H1 (cell line): ENCODE data around the gene LAMB1. TPM values are rescaled to one million over a fixed set of nuclear protein-coding genes. Genes with fewer than 3 reads are reported as not detected.

Experiments
- CTCF ChIA-PET: fragments of 300-600 bp; sonication (Branson Sonifier 250); formaldehyde crosslinking; loops from one replicate; lab custom pipeline; 2021; ENCODE audit not compliant: partially characterized antibody; lab: Charles Lee
- POLR2A ChIA-PET: fragments of 300-600 bp; sonication (Branson Sonifier 250); formaldehyde crosslinking; loops from one replicate; lab custom pipeline; 2021; ENCODE audit warnings: inconsistent platforms; ENCODE audit not compliant: partially characterized antibody; lab: Charles Lee
- DNase-seq, 2 experiments: peaks; one replicate each; pipeline versions ENCODE4 v3.0.0 to v3.0.0-alpha.2; 2010 to 2022; ENCODE audit warnings: low spot score in 2 of 2, low read depth in 1 of 2, mixed read lengths in 1 of 2
- FAIRE-seq: peaks from 2 replicates; lab custom pipeline; 2011; peaks lifted over from hg19 to GRCh38; lab: Jason Lieb, UNC
- H2AFZ ChIP-seq: 2 replicates; pipeline ENCODE4 v1.8.1; 2012; ENCODE audit warnings: low read length, inconsistent platforms
- H2AK5ac ChIP-seq: 2 replicates; pipeline ENCODE4 v1.6.1; 2013; ENCODE audit warnings: low read depth, low read length
- H2BK120ac ChIP-seq: replicated peaks from 2 replicates; pipeline ENCODE3; 2013; ENCODE audit warnings: low read depth, low read length, inconsistent platforms
- H2BK12ac ChIP-seq: 2 replicates; pipeline ENCODE4 v1.6.1; 2013; ENCODE audit warnings: low read depth, low read length
- H2BK15ac ChIP-seq: 2 replicates; pipeline ENCODE4 v1.6.1; 2013; ENCODE audit warnings: low read length
- H2BK20ac ChIP-seq: 2 replicates; pipeline ENCODE4 v1.6.1; 2013; ENCODE audit warnings: low read length
- H2BK5ac ChIP-seq: 2 replicates; pipeline ENCODE4 v1.6.1; 2013; ENCODE audit warnings: low read depth, low read length
- H3K14ac ChIP-seq: 2 replicates; pipeline ENCODE4 v1.6.1; 2013; ENCODE audit warnings: inconsistent platforms; ENCODE audit not compliant: insufficient read length
- H3K18ac ChIP-seq: 2 replicates; pipeline ENCODE4 v1.6.1; 2013; ENCODE audit warnings: low read length; ENCODE audit errors: extremely low read depth
- H3K23ac ChIP-seq: 2 replicates; pipeline ENCODE4 v1.6.1; 2013; ENCODE audit warnings: inconsistent platforms; ENCODE audit not compliant: insufficient read length
- H3K23me2 ChIP-seq: 2 replicates; pipeline ENCODE4 v1.6.1; 2013; ENCODE audit warnings: low read depth, low read length
- H3K27ac ChIP-seq: 2 replicates; pipeline ENCODE4 v1.6.1; 2011; ENCODE audit warnings: low read depth, low read length, inconsistent platforms
- H3K27me3 ChIP-seq, 4 experiments: replicated peaks in 1 of 4; 1 replicate in 1 of 4; 2 replicates in 3 of 4; pipeline versions ENCODE4 v1.6.1 to v1.8.1; 2011 to 2013; ENCODE audit warnings: low read length in 3 of 4, mild to moderate bottlenecking in 3 of 4, inconsistent platforms in 2 of 4, mixed read lengths in 2 of 4, moderate library complexity in 1 of 4; ENCODE audit not compliant: control insufficient read depth in 3 of 4, insufficient read depth in 3 of 4; ENCODE audit errors: extremely low read depth in 1 of 4
- H3K36me3 ChIP-seq, 4 experiments: 2 replicates each; pipeline versions ENCODE4 v1.6.1 to v1.8.1; 2011 to 2013; ENCODE audit warnings: mild to moderate bottlenecking in 4 of 4, low read length in 3 of 4, moderate library complexity in 2 of 4, control low read depth in 1 of 4, inconsistent platforms in 1 of 4; ENCODE audit not compliant: insufficient read depth in 4 of 4, control insufficient read depth in 2 of 4
- H3K4ac ChIP-seq: replicated peaks from 2 replicates; pipeline ENCODE3; 2013; ENCODE audit warnings: low read length, low read depth, mixed read lengths, inconsistent platforms; ENCODE audit not compliant: insufficient read length
- H3K4me1 ChIP-seq, 4 experiments: replicated peaks in 1 of 4; 1 replicate in 1 of 4; 2 replicates in 3 of 4; pipeline versions ENCODE4 v1.6.1 to v1.8.1; 2011 to 2013; ENCODE audit warnings: low read length in 3 of 4, inconsistent platforms in 2 of 4, mixed read lengths in 1 of 4; ENCODE audit not compliant: insufficient read depth in 4 of 4, control insufficient read depth in 3 of 4
- H3K4me2 ChIP-seq, 2 experiments: 2 replicates each; pipeline versions ENCODE4 v1.6.1 to v1.8.1; 2011 to 2013; ENCODE audit warnings: low read depth in 2 of 2, low read length in 2 of 2, control low read depth in 1 of 2, inconsistent platforms in 1 of 2, mild to moderate bottlenecking in 1 of 2; ENCODE audit not compliant: insufficient read depth in 1 of 2
- H3K4me3 ChIP-seq, 4 experiments: fragments of 200-600, 300-600 bp in 1 of 4; sonication (generic), shearing (Covaris generic), sonication (Bioruptor Twin) in 1 of 4; 2 replicates each; pipeline versions ENCODE4 v1.5.1 to v1.8.1; 2011 to 2016; ENCODE audit warnings: low read length in 4 of 4, low read depth in 3 of 4, control low read depth in 2 of 4, inconsistent platforms in 2 of 4, mild to moderate bottlenecking in 2 of 4, mixed read lengths in 1 of 4, moderate library complexity in 1 of 4; ENCODE audit not compliant: insufficient read depth in 2 of 4; ENCODE audit errors: extremely low read depth in 1 of 4
- H3K56ac ChIP-seq: replicated peaks from 2 replicates; pipeline ENCODE3; 2013; ENCODE audit warnings: low read depth, mild to moderate bottlenecking, mixed read lengths, low read length, inconsistent platforms; ENCODE audit not compliant: insufficient read length
- H3K79me1 ChIP-seq: 2 replicates; pipeline ENCODE4 v1.6.1; 2013; ENCODE audit warnings: low read depth, low read length, control low read depth
- H3K79me2 ChIP-seq, 2 experiments: 2 replicates each; pipeline versions ENCODE4 v1.6.1 to v1.8.1; 2012 to 2013; ENCODE audit warnings: low read length in 2 of 2, mild to moderate bottlenecking in 2 of 2, inconsistent platforms in 1 of 2; ENCODE audit not compliant: insufficient read depth in 2 of 2, control insufficient read depth in 1 of 2
- H3K9ac ChIP-seq, 4 experiments: replicated peaks in 1 of 4; 1 replicate in 1 of 4; 2 replicates in 3 of 4; pipeline versions ENCODE4 v1.6.1 to v1.8.1; 2011 to 2013; ENCODE audit warnings: low read depth in 3 of 4, low read length in 3 of 4, control low read depth in 2 of 4, mild to moderate bottlenecking in 2 of 4, moderate library complexity in 2 of 4, inconsistent platforms in 1 of 4; ENCODE audit errors: extremely low read depth in 1 of 4
- H3K9me3 ChIP-seq, 2 experiments: 2 replicates each; pipeline versions ENCODE4 v1.6.1 to v1.8.1; 2012 to 2013; ENCODE audit warnings: mild to moderate bottlenecking in 2 of 2, moderate library complexity in 2 of 2, control low read depth in 1 of 2, inconsistent platforms in 1 of 2, low read depth in 1 of 2, low read length in 1 of 2, mixed read lengths in 1 of 2; ENCODE audit not compliant: insufficient read depth in 2 of 2
- H4K20me1 ChIP-seq, 2 experiments: replicated peaks in 1 of 2; 2 replicates each; pipeline versions ENCODE3 to v1.8.1; 2011 to 2013; ENCODE audit warnings: inconsistent platforms in 2 of 2, low read length in 2 of 2, mild to moderate bottlenecking in 1 of 2; ENCODE audit not compliant: insufficient read depth in 2 of 2, control insufficient read depth in 1 of 2
- H4K5ac ChIP-seq: 2 replicates; pipeline ENCODE4 v1.6.1; 2013; ENCODE audit warnings: low read length, low read depth, mixed read lengths, inconsistent platforms; ENCODE audit not compliant: insufficient read length
- H4K8ac ChIP-seq: 2 replicates; pipeline ENCODE4 v1.8.0; 2013; ENCODE audit warnings: mild to moderate bottlenecking, moderate library complexity, low read length, inconsistent platforms; ENCODE audit not compliant: insufficient read depth; ENCODE audit errors: extremely low read depth
- H4K91ac ChIP-seq: replicated peaks from 2 replicates; pipeline ENCODE3; 2013; ENCODE audit warnings: low read length, mixed read lengths, inconsistent platforms; ENCODE audit not compliant: insufficient read length
- CBX5 ChIP-seq: fragments of 300-800, 300-1000 bp; sonication (generic); IDR thresholded peaks from 2 replicates; pipeline ENCODE4 v1.7.1; 2016; ENCODE audit warnings: antibody characterized with exemption, low read length, low read depth
- EZH2 ChIP-seq: fragments of 200-600 bp; sonication (generic); IDR thresholded peaks from 2 replicates; pipeline ENCODE4 v1.7.1; 2012; ENCODE audit warnings: low read depth, mild to moderate bottlenecking, moderate library complexity, low read length, inconsistent platforms; ENCODE audit not compliant: severe bottlenecking
- GTF2F1 ChIP-seq: IDR thresholded peaks from 2 replicates; pipeline ENCODE4 v1.6.1; 2012; ENCODE audit warnings: low read depth, low read length, improper control_type of control experiment, borderline replicate concordance
- RNF2 ChIP-seq: fragments of 200-900, 300-1000 bp; sonication (generic); IDR thresholded peaks from 2 replicates; pipeline ENCODE4 v1.7.1; 2016; ENCODE audit warnings: borderline replicate concordance, low read depth, mild to moderate bottlenecking, antibody characterized with exemption, low read length; ENCODE audit not compliant: poor library complexity, severe bottlenecking; ENCODE audit errors: missing control alignments
- SAP30 ChIP-seq: fragments of 300-600 bp; sonication (generic); IDR thresholded peaks from 2 replicates; pipeline ENCODE4 v1.7.1; 2012; ENCODE audit warnings: low read length, moderate library complexity, mild to moderate bottlenecking, inconsistent platforms; ENCODE audit not compliant: insufficient read depth, insufficient replicate concordance
- SP4 ChIP-seq: IDR thresholded peaks from 2 replicates; pipeline ENCODE4 v1.6.1; 2012; ENCODE audit warnings: low read length, inconsistent platforms
- SRF ChIP-seq: IDR thresholded peaks from 2 replicates; pipeline ENCODE4 v1.6.1; 2011; ENCODE audit warnings: mild to moderate bottlenecking, low read depth, low read length, moderate library complexity
- TCF12 ChIP-seq: IDR thresholded peaks from 2 replicates; pipeline ENCODE4 v1.6.1; 2011; ENCODE audit warnings: low read depth, mild to moderate bottlenecking, low read length
- WGBS, 2 experiments: shearing (Covaris generic) in 1 of 2; methylation state at CpG; one replicate each; pipeline versions ENCODE4 v1.1.6 to v1.1.7; 2013 to 2015; ENCODE audit warnings: low lambda C conversion rate in 2 of 2, mixed read lengths in 2 of 2, inconsistent platforms in 1 of 2, low coverage in 1 of 2, missing lambda C conversion rate in 1 of 2; ENCODE audit not compliant: insufficient replicate concordance in 2 of 2, insufficient coverage in 1 of 2, insufficient read length in 1 of 2; ENCODE audit errors: extremely low coverage in 1 of 2, missing lambda C conversion rate in 1 of 2; 5-methylcytosine and 5-hydroxymethylcytosine counted together
- polyA plus RNA-seq, 7 experiments: library from polyadenylated mRNA; depleted of rRNA in 3 of 7; stranded (reverse) in 5 of 7; unstranded in 2 of 7; fragments of >200 nt in 5 of 7; fragments of 200-250 nt in 2 of 7; gene quantifications; 1 replicate in 5 of 7; 2 replicates in 1 of 7; 4 replicates in 1 of 7; pipeline versions ENCODE4 v1.2.1 to v1.2.3, GENCODE V29; 2011 to 2013; ENCODE audit warnings: missing spikeins in 2 of 7, mixed read lengths in 2 of 7
- total RNA-seq: library from RNA; stranded (reverse); fragmentation: NEBNext Ultra II Directional; extraction: Animal tissue kit (Norgen Biotek cat#: 25700); gene quantifications from 2 replicates; pipeline ENCODE4 v1.2.1, GENCODE V29; 2021
- TF ChIP-seq, protein P1 (sequence below): IDR thresholded peaks from 2 replicates; pipeline ENCODE4 v1.6.1; 2012; ENCODE audit warnings: low read length, inconsistent platforms

The LAMB1 gene
- total and polyA plus RNA-seq, 2 of the 8 experiments (the other 6 are each of a cell fraction or from before 2014, with no cell fraction given) = 31.9 to 38.5 TPM

GRCh38 chr7:107948645-107949442, 54.1 kb downstream of the LAMB1 start:
- Histone ChIP-seq H2BK12ac (no peak overlapping the region), H3K4me3 (no peak overlapping the region), H3K27me3 (no peaks in the 10 kb centered on the region), H2AK5ac (no peak overlapping the region), H4K8ac (no peak overlapping the region), H2AFZ (no peak overlapping the region), H3K23me2 (no peaks in the 10 kb centered on the region), H3K4me1 (peaks cover 3 to 16% (median 9%) of the 10 kb centered on the region in 4 experiments; a peak in 6 of 7 replicates), H3K23ac (no peak overlapping the region), H4K91ac (no peak overlapping the region), H3K36me3 (peaks cover 0 to 35% (median 8%) of the 10 kb centered on the region in 4 experiments; a peak in 4 of 8 replicates), H3K4me2 (no peak overlapping the region), H3K9ac (no peak overlapping the region), H3K79me1 (no peaks in the 10 kb centered on the region), H4K5ac (no peak overlapping the region), H3K79me2 (no peaks in the 10 kb centered on the region), H2BK20ac (no peak overlapping the region), H3K56ac (no peak overlapping the region), H3K18ac (no peak overlapping the region), H3K9me3 (no peaks in the 10 kb centered on the region), H4K20me1 (no peaks in the 10 kb centered on the region), H2BK5ac (no peak overlapping the region), H3K27ac (no peak overlapping the region), H2BK15ac (no peak overlapping the region), H3K14ac (no peak overlapping the region), H3K4ac (no peak overlapping the region), H2BK120ac (no peak overlapping the region)
- FAIRE-seq (no peak), DNase-seq (no peak)
- ChIA-PET CTCF (no interaction called here), POLR2A (interaction anchor here (1.9 kb wide), 1 partner anchor 19 kb away, joined by 6 read pairs; no protein-coding TSS in a partner anchor)
- WGBS, 2 experiments = 94% methylated on average over 7 of the region's 7 CpGs; no CpG with 5 or more reads in 1 of the 2 experiments
- TF ChIP-seq SP4 (no peak), TCF12 (no peak), EZH2 (no peak), SRF (no peak), SAP30 (no peak), RNF2 (no peak), GTF2F1 (no peak), CBX5 (no peak)
- TF ChIP-seq, protein P1, sequence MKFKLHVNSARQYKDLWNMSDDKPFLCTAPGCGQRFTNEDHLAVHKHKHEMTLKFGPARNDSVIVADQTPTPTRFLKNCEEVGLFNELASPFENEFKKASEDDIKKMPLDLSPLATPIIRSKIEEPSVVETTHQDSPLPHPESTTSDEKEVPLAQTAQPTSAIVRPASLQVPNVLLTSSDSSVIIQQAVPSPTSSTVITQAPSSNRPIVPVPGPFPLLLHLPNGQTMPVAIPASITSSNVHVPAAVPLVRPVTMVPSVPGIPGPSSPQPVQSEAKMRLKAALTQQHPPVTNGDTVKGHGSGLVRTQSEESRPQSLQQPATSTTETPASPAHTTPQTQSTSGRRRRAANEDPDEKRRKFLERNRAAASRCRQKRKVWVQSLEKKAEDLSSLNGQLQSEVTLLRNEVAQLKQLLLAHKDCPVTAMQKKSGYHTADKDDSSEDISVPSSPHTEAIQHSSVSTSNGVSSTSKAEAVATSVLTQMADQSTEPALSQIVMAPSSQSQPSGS = no peak
